Measurements from ENCODE around the gene STARD3. TPM values are rescaled to one million over a fixed set of nuclear protein-coding genes. Genes with fewer than 3 reads are reported as not detected.

The STARD3 gene
- total and polyA plus RNA-seq, 9 of the 15 experiments (the other 6 are each of a cell fraction or from before 2014, with no cell fraction given) = 0.63 to 87.0 (median 46.0) TPM

GRCh38 chr17:39631403-39631802 lies 5.5 kb upstream of the STARD3 start (continued):
- no peak for TF ChIP-seq MLLT1 (IDR thresholded peaks at IDR 0.05)
- no peak for TF ChIP-seq HDAC6 (IDR thresholded peaks at IDR 0.05; ENCODE audit: low read depth, low read length)
- no peak for TF ChIP-seq CTCFL (IDR thresholded peaks at IDR 0.05; ENCODE audit: borderline replicate concordance, insufficient read depth, low read depth, low read length, poor library complexity, severe bottlenecking)
- no peak for TF ChIP-seq TBP (optimal IDR thresholded peaks at IDR 0.05; ENCODE audit: low read depth, low read length)
- TF ChIP-seq RBM34 (IDR thresholded peaks at IDR 0.05; ENCODE audit: borderline replicate concordance, insufficient read depth, low read length) = no peak
- no peak for TF ChIP-seq HLTF (IDR thresholded peaks at IDR 0.05)
